Smooth muscle cell (in vitro differentiated cells): Measurements from ENCODE around the gene NEDD9. TPM values are rescaled to one million over a fixed set of nuclear protein-coding genes. Genes with fewer than 3 reads are reported as not detected.

ENCODE experiments used
- DNase-seq: peaks from one replicate; lab custom pipeline; 2025; ENCODE audit not compliant: unreplicated experiment; lab: John Stamatoyannopoulos, UW
- H2AFZ ChIP-seq: fragments of 200-600 bp; sonication (generic); 2 replicates; pipeline ENCODE4 v1.6.0; 2016; ENCODE audit warnings: antibody characterized with exemption, low read depth, mild to moderate bottlenecking
- H3F3A ChIP-seq: fragments of 200-600 bp; sonication (generic); 2 replicates; pipeline ENCODE4 v1.6.0; 2017; ENCODE audit warnings: antibody characterized with exemption, low read depth
- H3K27ac ChIP-seq: fragments of 200-600 bp; sonication (generic); 2 replicates; pipeline ENCODE4 v1.5.1; 2016; ENCODE audit warnings: low read depth, mild to moderate bottlenecking
- H3K27me3 ChIP-seq: fragments of 200-600 bp; sonication (generic); 2 replicates; pipeline ENCODE4 v1.6.1; 2016; ENCODE audit warnings: low read depth, mild to moderate bottlenecking
- H3K36me3 ChIP-seq: fragments of 200-600 bp; sonication (generic); 2 replicates; pipeline ENCODE4 v1.5.1; 2016; ENCODE audit warnings: low read depth
- H3K4me1 ChIP-seq: fragments of 200-600 bp; sonication (generic); 2 replicates; pipeline ENCODE4 v1.5.1; 2016; ENCODE audit warnings: low read depth
- H3K4me2 ChIP-seq: fragments of 200-600 bp; sonication (generic); 2 replicates; pipeline ENCODE4 v1.6.0; 2016; ENCODE audit warnings: mild to moderate bottlenecking
- H3K4me3 ChIP-seq: fragments of 200-600 bp; sonication (generic); 2 replicates; pipeline ENCODE4 v1.5.1; 2016; ENCODE audit warnings: mild to moderate bottlenecking
- H3K79me2 ChIP-seq: fragments of 200-600 bp; sonication (generic); 2 replicates; pipeline ENCODE4 v1.6.0; 2016; ENCODE audit warnings: low read depth, mild to moderate bottlenecking
- H3K9ac ChIP-seq: fragments of 200-600 bp; sonication (generic); 2 replicates; pipeline ENCODE4 v1.6.0; 2016; ENCODE audit warnings: low read depth
- H3K9me3 ChIP-seq: fragments of 200-600 bp; sonication (generic); replicated peaks from 2 replicates; pipeline ENCODE4 v1.5.1; 2016; ENCODE audit warnings: low read depth
- H4K20me1 ChIP-seq: fragments of 200-600 bp; sonication (generic); 2 replicates; pipeline ENCODE4 v1.6.0; 2016; ENCODE audit warnings: low read depth
- CTCF ChIP-seq: fragments of 200-600 bp; sonication (generic); IDR thresholded peaks from 2 replicates; pipeline ENCODE4 v1.5.1; 2017; ENCODE audit warnings: borderline replicate concordance, mild to moderate bottlenecking, antibody characterized with exemption; ENCODE audit not compliant: insufficient read depth, poor library complexity, severe bottlenecking
- WGBS: methylation state at CpG from one replicate; pipeline ENCODE4 v1.1.7; 2016; ENCODE audit warnings: low lambda C conversion rate; 5-methylcytosine and 5-hydroxymethylcytosine counted together
- polyA plus RNA-seq: library from polyadenylated mRNA; unstranded; fragments of >200 nt; fragmentation: Nextera tagmentation; extraction: Ambion mirVana; gene quantifications from 2 replicates; pipeline ENCODE4 v1.2.1, GENCODE V29; 2016
- total RNA-seq: library from RNA; depleted of rRNA; stranded (reverse); fragments of >200 nt; gene quantifications from 2 replicates; pipeline ENCODE4 v1.2.3, GENCODE V29; 2014

Gene NEDD9
- total and polyA plus RNA-seq, 2 experiments from 2014 or later: 85.6 to 127 TPM

- Histone ChIP-seq H3K9me3 (no peaks in the 10 kb centered on the region), H3F3A (peaks cover 5% of the 10 kb centered on the region), H3K4me1 (peaks cover 8% of the 10 kb centered on the region), H3K9ac (no peak overlapping the region), H3K27me3 (no peaks in the 10 kb centered on the region), H3K79me2 (no peaks in the 10 kb centered on the region), H3K27ac (peak overlapping the region; percentile 54), H2AFZ (peak overlapping the region; percentile 62), H3K4me2 (peak overlapping the region; percentile 54), H3K4me3 (no peak overlapping the region), H4K20me1 (no peaks in the 10 kb centered on the region), H3K36me3 (no peaks in the 10 kb centered on the region)
- no peak for DNase-seq
- 56% methylated on average over 7 of the region's 7 CpGs for WGBS
- TF ChIP-seq CTCF: no peak
These were observed 19.3 kb upstream of the NEDD9 start for GRCh38 chr6:11251553-11252360.

GRCh38 chr6:11250108-11250507, 17.6 kb upstream of the NEDD9 start:
- no peaks in the 10 kb centered on the region for H3K27me3 ChIP-seq
- H3K9me3 ChIP-seq: no peaks in the 10 kb centered on the region
- no peaks in the 10 kb centered on the region for H3K79me2 ChIP-seq
- H3K4me2 ChIP-seq: no peak overlapping the region
- no peaks in the 10 kb centered on the region for H3K36me3 ChIP-seq
- 96% methylated on average over 1 of the region's 1 CpG for WGBS
- no peak overlapping the region for H3K4me3 ChIP-seq
- no peak overlapping the region for H3K9ac ChIP-seq
- no peak for TF ChIP-seq CTCF
- peaks cover 5% of the 10 kb centered on the region for H3F3A ChIP-seq
- no peak overlapping the region for H2AFZ ChIP-seq
- no peak for DNase-seq
- H3K27ac ChIP-seq: no peak overlapping the region
- H3K4me1 ChIP-seq: peaks cover 8% of the 10 kb centered on the region
- no peaks in the 10 kb centered on the region for H4K20me1 ChIP-seq

- H3K27ac ChIP-seq: no peak overlapping the region
- no peak overlapping the region for H3K9ac ChIP-seq
- no peaks in the 10 kb centered on the region for H3K79me2 ChIP-seq
- no peak for DNase-seq
- no peak overlapping the region for H3K4me2 ChIP-seq
- no peak overlapping the region for H2AFZ ChIP-seq
- TF ChIP-seq CTCF: no peak
- peaks cover 5% of the 10 kb centered on the region for H3F3A ChIP-seq
- peaks cover 8% of the 10 kb centered on the region for H3K4me1 ChIP-seq
- no peaks in the 10 kb centered on the region for H4K20me1 ChIP-seq
- WGBS: 97% methylated on average over 3 of the region's 3 CpGs
- no peaks in the 10 kb centered on the region for H3K36me3 ChIP-seq
- no peak overlapping the region for H3K4me3 ChIP-seq
- H3K27me3 ChIP-seq: no peaks in the 10 kb centered on the region
- no peaks in the 10 kb centered on the region for H3K9me3 ChIP-seq
These were observed 16.7 kb upstream of the NEDD9 start for GRCh38 chr6:11248974-11249761.
